Measurements from ENCODE around the gene BORCS5.

DNA sequence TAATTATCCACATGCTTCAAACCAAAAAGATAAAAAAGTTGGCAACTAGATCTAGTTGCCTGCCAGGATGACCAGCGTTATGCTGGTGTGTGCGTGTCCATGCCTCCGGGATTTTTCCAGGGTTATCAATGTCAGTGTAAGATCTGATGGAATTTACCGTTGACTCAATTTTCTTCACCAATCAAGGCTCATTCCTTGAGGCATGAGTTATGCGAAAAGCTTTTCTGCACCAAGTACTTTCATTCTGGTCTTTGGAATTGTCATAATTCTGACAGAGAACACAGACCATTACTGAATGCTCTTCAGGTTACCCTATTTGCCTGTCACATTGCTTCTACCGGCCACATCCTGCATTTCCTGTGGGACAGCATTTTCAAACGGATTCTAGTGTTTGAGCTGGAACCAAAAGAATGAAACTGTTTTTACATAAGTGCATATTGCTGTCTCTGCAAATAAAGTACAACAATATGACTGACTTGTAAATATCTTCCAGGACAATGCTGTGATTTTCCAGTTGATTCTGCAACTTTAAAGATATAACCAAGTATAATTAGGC lies 114.0 kb downstream of the BORCS5 start:
- TF ChIP-seq, protein P1, sequence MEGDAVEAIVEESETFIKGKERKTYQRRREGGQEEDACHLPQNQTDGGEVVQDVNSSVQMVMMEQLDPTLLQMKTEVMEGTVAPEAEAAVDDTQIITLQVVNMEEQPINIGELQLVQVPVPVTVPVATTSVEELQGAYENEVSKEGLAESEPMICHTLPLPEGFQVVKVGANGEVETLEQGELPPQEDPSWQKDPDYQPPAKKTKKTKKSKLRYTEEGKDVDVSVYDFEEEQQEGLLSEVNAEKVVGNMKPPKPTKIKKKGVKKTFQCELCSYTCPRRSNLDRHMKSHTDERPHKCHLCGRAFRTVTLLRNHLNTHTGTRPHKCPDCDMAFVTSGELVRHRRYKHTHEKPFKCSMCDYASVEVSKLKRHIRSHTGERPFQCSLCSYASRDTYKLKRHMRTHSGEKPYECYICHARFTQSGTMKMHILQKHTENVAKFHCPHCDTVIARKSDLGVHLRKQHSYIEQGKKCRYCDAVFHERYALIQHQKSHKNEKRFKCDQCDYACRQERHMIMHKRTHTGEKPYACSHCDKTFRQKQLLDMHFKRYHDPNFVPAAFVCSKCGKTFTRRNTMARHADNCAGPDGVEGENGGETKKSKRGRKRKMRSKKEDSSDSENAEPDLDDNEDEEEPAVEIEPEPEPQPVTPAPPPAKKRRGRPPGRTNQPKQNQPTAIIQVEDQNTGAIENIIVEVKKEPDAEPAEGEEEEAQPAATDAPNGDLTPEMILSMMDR (IDR thresholded peaks at IDR 0.05): no peak
- TF ChIP-seq POLR2A (IDR thresholded peaks at IDR 0.05): no peak

All from uterus (tissue), 2 donors.